ENCODE measurements around the gene AOC2.

Gene AOC2

GRCh38 chr17:42844271-42844670, at the start of gene AOC2:
AOC2 (plus strand) TSS chr17:42844580; CDS start chr17:42844627, 47 bp downstream.
- Histone ChIP-seq H3K9me3 (ENCODE audit: control insufficient read depth in 2 of 2, low read length in 2 of 2) (no peaks in the 10 kb centered on the region), H3K36me3 (ENCODE audit: control insufficient read depth in 2 of 2, insufficient read depth in 2 of 2, low read length in 2 of 2) (peaks cover 30 to 46% of the 10 kb centered on the region in 2 donors), H3K9ac (ENCODE audit: low read length in 2 of 2) (no peak within 1 kb of the TSS), H3K27me3 (ENCODE audit: control insufficient read depth in 1 of 2, insufficient read depth in 2 of 2, low read length in 2 of 2) (no peaks in the 10 kb centered on the region), H3K4me3 (ENCODE audit: low read length in 2 of 2) (no peak within 1 kb of the TSS), H3K27ac (ENCODE audit: low read length) (peak within 1 kb of the TSS; percentile 60), H3K4me1 (ENCODE audit: control insufficient read depth, insufficient read depth, low read length) (peaks cover 5% of the 10 kb centered on the region)

DNA sequence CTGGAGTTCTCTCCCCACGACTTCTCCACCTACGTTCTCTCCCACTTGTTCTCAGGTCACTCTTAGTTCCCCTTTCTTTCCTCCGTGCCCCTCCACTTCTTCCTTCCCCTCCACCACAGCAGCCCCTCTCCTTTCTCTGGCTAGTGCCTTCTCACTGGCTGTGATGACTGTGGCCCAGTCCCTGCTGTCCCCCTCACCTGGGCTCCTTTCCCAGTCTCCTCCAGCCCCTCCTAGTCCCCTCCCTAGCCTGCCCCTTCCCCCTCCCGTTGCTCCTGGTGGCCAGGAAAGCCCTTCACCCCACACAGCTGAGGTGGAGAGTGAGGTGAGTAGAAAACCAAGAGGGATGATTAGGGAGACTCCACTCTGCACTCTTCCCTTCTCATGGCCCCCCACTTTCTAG, 49.3 kb upstream of the AOC2 start:
- Histone ChIP-seq H3K4me3 (ENCODE audit: low read length in 2 of 2) (no peak overlapping the region), H3K27ac (ENCODE audit: low read length) (no peak overlapping the region), H3K4me1 (ENCODE audit: control insufficient read depth, insufficient read depth, low read length) (peaks cover 24% of the 10 kb centered on the region), H3K9me3 (ENCODE audit: control insufficient read depth in 2 of 2, low read length in 2 of 2) (no peaks in the 10 kb centered on the region), H3K27me3 (ENCODE audit: control insufficient read depth in 1 of 2, insufficient read depth in 2 of 2, low read length in 2 of 2) (no peaks in the 10 kb centered on the region), H3K9ac (ENCODE audit: low read length in 2 of 2) (no peak overlapping the region), H3K36me3 (ENCODE audit: control insufficient read depth in 2 of 2, insufficient read depth in 2 of 2, low read length in 2 of 2) (peaks cover 15 to 17% of the 10 kb centered on the region in 2 donors)

- no peaks in the 10 kb centered on the region for H3K9me3 ChIP-seq (ENCODE audit: control insufficient read depth in 2 of 2, low read length in 2 of 2)
- no peak overlapping the region for H3K27ac ChIP-seq (ENCODE audit: low read length)
- no peak overlapping the region for H3K4me3 ChIP-seq (ENCODE audit: low read length in 2 of 2)
- H3K27me3 ChIP-seq (ENCODE audit: control insufficient read depth in 1 of 2, insufficient read depth in 2 of 2, low read length in 2 of 2) = no peaks in the 10 kb centered on the region
- peaks cover 24% of the 10 kb centered on the region for H3K4me1 ChIP-seq (ENCODE audit: control insufficient read depth, insufficient read depth, low read length)
- peaks cover 15 to 17% of the 10 kb centered on the region in 2 donors for H3K36me3 ChIP-seq (ENCODE audit: control insufficient read depth in 2 of 2, insufficient read depth in 2 of 2, low read length in 2 of 2)
- H3K9ac ChIP-seq (ENCODE audit: low read length in 2 of 2) = no peak overlapping the region
These were observed 48.9 kb upstream of the AOC2 start for GRCh38 chr17:42795465-42795864.

DNA sequence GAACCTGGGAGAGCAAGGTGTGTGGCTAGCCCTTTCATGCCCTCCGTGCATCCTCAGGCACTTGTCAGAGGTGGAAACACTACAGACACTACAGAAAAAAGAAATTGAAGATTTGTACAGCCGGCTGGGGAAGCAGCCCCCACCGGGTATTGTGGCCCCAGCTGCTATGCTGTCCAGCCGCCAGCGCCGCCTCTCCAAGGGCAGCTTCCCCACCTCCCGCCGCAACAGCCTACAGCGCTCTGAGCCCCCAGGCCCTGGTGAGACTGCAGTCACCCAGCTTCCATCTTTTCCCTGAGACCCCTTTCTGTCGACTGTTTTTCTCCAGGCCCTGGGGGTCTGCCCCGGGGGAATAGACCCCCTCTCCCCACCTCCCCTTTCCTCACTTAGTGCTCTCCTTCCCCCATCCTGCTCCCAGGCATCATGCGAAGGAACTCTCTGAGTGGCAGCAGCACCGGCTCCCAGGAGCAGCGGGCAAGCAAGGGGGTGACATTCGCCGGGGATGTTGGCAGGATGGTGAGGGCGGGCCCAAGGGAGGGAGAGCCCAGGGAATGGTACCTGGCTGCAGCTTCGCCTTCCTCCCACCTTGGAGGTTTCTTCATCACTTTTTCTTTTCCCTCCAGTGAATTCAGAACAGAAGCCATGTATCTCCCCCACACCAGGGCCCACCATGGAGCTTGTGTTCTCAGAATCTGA, 48.2 kb upstream of the AOC2 start:
- no peak overlapping the region for H3K9ac ChIP-seq (ENCODE audit: low read length in 2 of 2)
- no peak overlapping the region for H3K27ac ChIP-seq (ENCODE audit: low read length)
- peaks cover 15 to 17% of the 10 kb centered on the region in 2 donors for H3K36me3 ChIP-seq (ENCODE audit: control insufficient read depth in 2 of 2, insufficient read depth in 2 of 2, low read length in 2 of 2)
- peaks cover 24% of the 10 kb centered on the region for H3K4me1 ChIP-seq (ENCODE audit: control insufficient read depth, insufficient read depth, low read length)
- no peaks in the 10 kb centered on the region for H3K27me3 ChIP-seq (ENCODE audit: control insufficient read depth in 1 of 2, insufficient read depth in 2 of 2, low read length in 2 of 2)
- H3K4me3 ChIP-seq (ENCODE audit: low read length in 2 of 2) = no peak overlapping the region
- no peaks in the 10 kb centered on the region for H3K9me3 ChIP-seq (ENCODE audit: control insufficient read depth in 2 of 2, low read length in 2 of 2)

GRCh38 chr17:42797067-42798007, 47.0 kb upstream of the AOC2 start:
- H3K27me3 ChIP-seq (ENCODE audit: control insufficient read depth in 1 of 2, insufficient read depth in 2 of 2, low read length in 2 of 2) = no peaks in the 10 kb centered on the region
- peak overlapping the region; percentile 94 to 98 for H3K9ac ChIP-seq (ENCODE audit: low read length in 2 of 2)
- peak overlapping the region; percentile 98 to 99 for H3K4me3 ChIP-seq (ENCODE audit: low read length in 2 of 2)
- no peak overlapping the region for H3K27ac ChIP-seq (ENCODE audit: low read length)
- H3K9me3 ChIP-seq (ENCODE audit: control insufficient read depth in 2 of 2, low read length in 2 of 2) = no peaks in the 10 kb centered on the region
- peaks cover 24% of the 10 kb centered on the region for H3K4me1 ChIP-seq (ENCODE audit: control insufficient read depth, insufficient read depth, low read length)
- peaks cover 15 to 17% of the 10 kb centered on the region in 2 donors for H3K36me3 ChIP-seq (ENCODE audit: control insufficient read depth in 2 of 2, insufficient read depth in 2 of 2, low read length in 2 of 2)

DNA sequence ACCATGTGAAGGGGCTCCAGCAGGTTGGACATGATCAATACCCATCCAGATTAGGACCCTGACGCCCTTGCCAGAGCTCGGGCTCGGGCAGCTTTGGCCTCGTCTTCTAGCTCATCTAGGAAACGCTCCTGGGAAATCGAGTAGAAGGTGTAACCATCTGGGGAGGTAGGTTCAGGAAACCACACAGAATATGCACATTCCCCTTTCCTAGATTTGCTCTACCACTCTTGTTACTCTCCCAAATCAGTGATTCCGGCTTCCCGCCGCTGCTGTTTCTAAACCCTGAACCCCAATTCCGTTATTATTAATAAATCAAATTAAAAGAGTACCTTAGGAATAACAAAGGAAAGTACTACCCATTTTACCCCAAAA, 46.4 kb upstream of the AOC2 start:
- Histone ChIP-seq H3K27me3 (ENCODE audit: control insufficient read depth in 1 of 2, insufficient read depth in 2 of 2, low read length in 2 of 2) (no peaks in the 10 kb centered on the region), H3K27ac (ENCODE audit: low read length) (peak overlapping the region; percentile 73), H3K4me1 (ENCODE audit: control insufficient read depth, insufficient read depth, low read length) (peaks cover 24% of the 10 kb centered on the region), H3K9me3 (ENCODE audit: control insufficient read depth in 2 of 2, low read length in 2 of 2) (no peaks in the 10 kb centered on the region), H3K9ac (ENCODE audit: low read length in 2 of 2) (peak overlapping the region; percentile 94 to 98), H3K4me3 (ENCODE audit: low read length in 2 of 2) (peak overlapping the region; percentile 98 to 99), H3K36me3 (ENCODE audit: control insufficient read depth in 2 of 2, insufficient read depth in 2 of 2, low read length in 2 of 2) (peaks cover 15 to 17% of the 10 kb centered on the region in 2 donors)

- Histone ChIP-seq H3K36me3 (ENCODE audit: control insufficient read depth in 2 of 2, insufficient read depth in 2 of 2, low read length in 2 of 2) (peaks cover 15 to 17% of the 10 kb centered on the region in 2 donors), H3K4me3 (ENCODE audit: low read length in 2 of 2) (peak within 1 kb of the TSS; percentile 98 to 99), H3K27me3 (ENCODE audit: control insufficient read depth in 1 of 2, insufficient read depth in 2 of 2, low read length in 2 of 2) (no peaks in the 10 kb centered on the region), H3K4me1 (ENCODE audit: control insufficient read depth, insufficient read depth, low read length) (peaks cover 24% of the 10 kb centered on the region), H3K9ac (ENCODE audit: low read length in 2 of 2) (peak within 1 kb of the TSS; percentile 94 to 98), H3K27ac (ENCODE audit: low read length) (peak within 1 kb of the TSS; percentile 73), H3K9me3 (ENCODE audit: control insufficient read depth in 2 of 2, low read length in 2 of 2) (no peaks in the 10 kb centered on the region)
These were observed 45.7 kb upstream of the AOC2 start, which contains the start of the genes CNTD1 and COA3 for GRCh38 chr17:42798383-42799380. CNTD1 (plus strand) TSS chr17:42798861; CDS start chr17:42799068, 207 bp downstream. COA3 (minus strand) TSS chr17:42798704; CDS start chr17:42798681, 23 bp downstream.

GRCh38 chr17:42803074-42803883, 41.1 kb upstream of the AOC2 start:
- Histone ChIP-seq H3K36me3 (ENCODE audit: control insufficient read depth in 2 of 2, insufficient read depth in 2 of 2, low read length in 2 of 2) (no peaks in the 10 kb centered on the region), H3K27ac (ENCODE audit: low read length) (no peak overlapping the region), H3K9me3 (ENCODE audit: control insufficient read depth in 2 of 2, low read length in 2 of 2) (no peaks in the 10 kb centered on the region), H3K9ac (ENCODE audit: low read length in 2 of 2) (no peak overlapping the region), H3K4me3 (ENCODE audit: low read length in 2 of 2) (no peak overlapping the region), H3K27me3 (ENCODE audit: control insufficient read depth in 1 of 2, insufficient read depth in 2 of 2, low read length in 2 of 2) (no peaks in the 10 kb centered on the region), H3K4me1 (ENCODE audit: control insufficient read depth, insufficient read depth, low read length) (peaks cover 21% of the 10 kb centered on the region)

- no peak overlapping the region for H3K9ac ChIP-seq (ENCODE audit: low read length in 2 of 2)
- H3K4me1 ChIP-seq (ENCODE audit: control insufficient read depth, insufficient read depth, low read length) = peaks cover 24% of the 10 kb centered on the region
- H3K27me3 ChIP-seq (ENCODE audit: control insufficient read depth in 1 of 2, insufficient read depth in 2 of 2, low read length in 2 of 2) = no peaks in the 10 kb centered on the region
- H3K9me3 ChIP-seq (ENCODE audit: control insufficient read depth in 2 of 2, low read length in 2 of 2) = no peaks in the 10 kb centered on the region
- H3K36me3 ChIP-seq (ENCODE audit: control insufficient read depth in 2 of 2, insufficient read depth in 2 of 2, low read length in 2 of 2) = no peaks in the 10 kb centered on the region
- no peak overlapping the region for H3K4me3 ChIP-seq (ENCODE audit: low read length in 2 of 2)
- H3K27ac ChIP-seq (ENCODE audit: low read length) = peak overlapping the region; percentile 50
These were observed 39.4 kb upstream of the AOC2 start for GRCh38 chr17:42804918-42805367.

All from stomach smooth muscle (tissue), 2 donors.